KG1 (cell line): ENCODE measurements around the gene COX17.

Source experiments
- DNase-seq: peaks from one replicate; lab custom pipeline; 2025; lab: John Stamatoyannopoulos, UW

The COX17 gene

DNA sequence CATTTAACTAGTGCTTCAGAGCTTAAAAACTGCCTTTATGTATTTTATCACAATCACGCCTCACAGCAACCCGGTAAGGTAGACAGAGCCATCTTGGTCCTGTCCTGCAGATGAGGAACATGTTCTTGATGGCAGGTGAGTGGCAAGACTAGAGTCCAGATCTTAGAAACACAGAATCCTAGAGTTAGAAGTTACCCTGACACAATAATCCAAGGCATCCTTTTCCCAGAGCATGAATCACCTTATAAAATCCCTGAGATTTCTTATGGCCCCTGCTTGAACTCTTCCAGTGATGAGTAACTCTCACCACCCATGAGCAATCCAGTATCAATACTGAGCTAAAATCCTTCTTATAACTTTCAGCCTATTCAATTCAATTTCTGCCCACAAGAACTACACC is 33.7 kb downstream of the COX17 start:
- DNase-seq: no peak

DNA sequence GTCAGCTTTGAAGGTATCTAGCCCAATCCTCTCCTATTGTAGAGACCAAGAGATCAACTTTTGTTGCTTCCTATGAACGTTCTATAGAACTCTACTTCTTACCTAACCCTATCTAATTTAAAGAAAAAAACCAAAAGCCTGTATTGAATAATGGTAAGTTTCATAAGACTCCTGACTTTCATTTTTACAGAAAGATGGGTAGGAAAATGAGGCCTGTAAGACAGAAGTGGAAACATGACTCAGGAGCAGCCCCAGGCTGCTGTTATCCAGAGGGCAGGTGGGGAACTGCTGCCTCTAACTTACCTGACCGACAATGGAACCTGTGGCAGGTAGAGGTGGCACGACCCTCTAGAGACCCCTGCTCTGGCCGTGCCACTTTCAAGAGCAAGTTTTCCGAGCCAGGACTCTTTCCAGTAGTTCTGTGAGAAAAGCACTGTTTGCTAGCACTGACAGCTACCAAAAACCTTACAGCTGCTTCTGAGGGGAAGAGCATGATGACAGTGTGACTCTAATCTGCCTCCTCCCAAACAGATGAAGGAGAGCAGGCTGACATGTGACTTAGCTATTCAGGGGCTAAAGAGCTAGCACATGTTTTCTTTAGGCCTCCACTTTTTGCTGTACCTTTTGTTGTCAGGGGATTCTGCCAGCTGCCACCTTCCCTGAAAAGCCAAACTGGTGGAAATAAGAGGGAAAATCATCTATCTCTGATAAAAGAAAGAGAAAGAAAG is 34.3 kb downstream of the COX17 start:
- DNase-seq: no peak

DNA sequence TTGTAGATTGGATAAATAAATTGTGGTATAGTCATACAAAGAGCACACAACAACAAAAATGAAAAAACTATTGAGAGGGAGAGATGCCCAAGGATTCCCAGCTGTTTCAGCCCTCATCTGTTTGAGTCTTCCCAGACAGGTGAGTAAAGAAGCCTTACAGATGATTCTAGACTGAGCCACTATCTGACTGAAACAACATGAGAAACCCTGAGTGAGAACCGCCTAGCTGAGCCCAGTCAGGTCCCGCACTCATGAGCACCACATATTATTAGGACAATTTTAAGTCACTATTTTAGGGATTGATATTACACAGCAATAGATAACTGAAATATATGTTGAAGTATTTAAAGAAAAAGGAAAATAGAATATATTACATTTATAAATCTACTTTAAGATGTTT is 35.8 kb downstream of the COX17 start:
- no peak for DNase-seq

DNA sequence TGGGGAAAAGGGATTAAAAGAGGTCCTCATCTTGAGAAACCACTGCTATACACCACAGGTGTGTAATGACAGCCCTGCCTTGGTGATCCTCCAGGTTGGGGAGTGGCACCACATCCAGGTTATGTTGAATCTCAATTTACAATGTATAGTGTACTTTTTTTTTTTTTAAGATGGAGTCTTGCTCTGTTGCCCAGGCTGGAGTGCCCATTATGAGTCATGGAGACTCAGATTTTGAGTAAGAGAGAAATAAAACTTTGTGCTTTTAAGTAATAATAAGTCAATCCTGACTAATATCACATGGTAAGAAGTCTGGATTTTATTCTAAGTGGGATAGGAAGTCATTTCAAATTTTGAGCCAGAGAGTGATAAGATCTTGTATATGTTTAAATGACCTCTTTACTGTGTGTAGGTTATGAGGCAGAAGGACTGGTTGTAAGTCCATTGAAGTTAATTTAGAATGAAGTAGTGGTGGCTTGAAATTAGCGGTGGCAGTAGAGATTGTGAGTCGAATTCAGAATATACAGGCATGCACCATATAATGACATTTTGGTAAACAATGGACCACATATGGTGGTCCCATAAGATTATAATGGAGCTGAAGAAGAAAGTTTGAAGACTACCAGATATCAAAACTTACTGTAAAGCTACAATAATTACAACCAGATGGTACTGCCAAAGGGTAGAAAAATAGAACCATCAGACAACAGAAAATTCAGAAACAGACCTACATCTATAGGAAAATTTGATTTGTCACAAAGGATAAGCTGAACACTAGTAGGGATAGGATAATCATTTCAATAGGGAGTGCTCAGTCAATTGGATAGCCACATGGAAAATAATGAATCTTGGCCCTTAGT is 37.5 kb downstream of the COX17 start:
- DNase-seq: no peak

DNA sequence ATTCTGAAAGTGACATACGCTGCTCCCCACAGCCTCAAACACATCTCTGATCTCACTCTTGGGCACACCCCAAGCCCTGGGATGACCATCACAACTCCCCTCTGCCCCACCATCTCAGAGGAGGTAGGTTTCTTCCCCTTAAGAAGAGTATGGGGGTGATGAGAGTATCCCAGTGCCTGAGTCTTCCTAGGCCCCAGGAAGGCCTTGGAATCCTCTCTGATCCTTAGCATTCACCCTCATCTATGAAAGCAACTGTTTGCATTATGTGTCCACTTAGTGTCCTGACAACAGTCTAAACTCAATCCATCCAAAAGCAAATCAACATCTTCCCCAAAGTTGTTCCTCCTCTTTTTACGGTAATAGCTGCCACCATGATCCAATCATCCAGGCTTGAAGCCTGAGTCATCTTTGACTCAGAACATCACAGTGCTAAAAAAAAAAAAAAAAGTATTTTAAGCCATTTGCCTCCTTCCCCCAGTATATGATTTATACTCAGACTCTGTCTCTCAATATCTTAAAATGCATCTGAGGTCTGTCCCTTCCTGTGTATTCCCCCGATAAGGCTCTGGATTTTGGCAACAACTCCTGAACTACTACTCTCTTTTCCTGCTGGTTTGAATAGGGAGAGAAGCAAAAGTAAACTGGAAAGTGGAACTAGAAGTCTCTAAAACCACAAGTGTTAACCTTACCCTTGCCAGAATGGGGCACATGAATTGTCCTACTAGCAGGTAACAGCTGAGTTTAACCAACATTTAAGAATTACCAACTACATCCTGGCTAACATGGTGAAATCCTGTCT is 39.3 kb downstream of the COX17 start:
- no peak for DNase-seq

DNA sequence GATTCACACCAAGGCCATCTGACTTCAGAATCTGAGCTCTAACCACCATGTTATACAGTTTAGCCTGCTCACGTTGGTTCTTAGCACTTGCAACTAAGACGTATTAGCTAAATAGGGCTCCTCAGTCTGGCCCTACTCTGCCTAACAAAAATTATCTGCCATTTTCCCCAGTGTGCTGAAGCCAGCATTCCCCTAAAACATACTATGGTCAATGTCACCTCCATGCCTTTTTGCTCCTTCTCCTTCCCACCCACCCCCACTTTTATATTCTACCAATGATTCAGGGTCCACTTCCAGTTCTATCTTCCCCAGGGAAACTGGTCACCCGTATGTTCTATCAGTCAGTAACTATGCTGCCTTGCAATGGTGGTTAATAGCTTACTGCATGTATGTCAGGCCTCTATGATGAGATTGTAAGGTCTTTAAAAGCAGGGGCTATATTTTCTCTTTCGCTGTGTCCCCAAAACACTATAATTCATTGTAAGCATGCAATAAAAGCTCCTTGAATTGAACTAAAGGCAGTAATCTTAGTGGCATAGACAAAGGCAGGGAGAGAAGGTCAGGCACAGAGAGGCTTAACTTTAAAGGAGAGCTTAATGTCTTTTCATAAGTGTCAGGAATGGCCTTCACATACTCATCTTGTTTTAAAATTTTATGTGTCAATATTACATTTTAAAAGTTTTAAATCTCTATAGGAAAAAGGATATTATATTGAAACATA is 40.2 kb downstream of the COX17 start:
- no peak for DNase-seq

DNA sequence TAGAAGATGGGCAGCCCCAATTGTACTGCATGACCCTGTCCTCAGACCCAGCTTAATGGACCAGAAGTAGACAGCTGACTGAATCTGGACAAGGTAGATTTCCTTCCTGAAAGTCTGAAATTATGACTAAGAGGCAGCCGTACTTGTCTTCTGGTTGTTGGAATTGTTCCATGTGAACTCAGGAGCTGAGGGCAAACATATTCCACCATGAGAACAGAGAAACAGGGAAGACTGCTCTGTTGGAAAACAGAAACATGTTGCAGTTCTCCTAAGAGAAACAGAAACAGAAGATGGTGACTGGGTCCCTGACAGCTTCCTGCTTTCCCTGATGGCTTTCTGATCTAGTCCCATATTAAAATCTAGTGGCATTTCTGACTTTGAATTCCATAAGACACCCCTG is 41.0 kb downstream of the COX17 start:
- no peak for DNase-seq

DNA sequence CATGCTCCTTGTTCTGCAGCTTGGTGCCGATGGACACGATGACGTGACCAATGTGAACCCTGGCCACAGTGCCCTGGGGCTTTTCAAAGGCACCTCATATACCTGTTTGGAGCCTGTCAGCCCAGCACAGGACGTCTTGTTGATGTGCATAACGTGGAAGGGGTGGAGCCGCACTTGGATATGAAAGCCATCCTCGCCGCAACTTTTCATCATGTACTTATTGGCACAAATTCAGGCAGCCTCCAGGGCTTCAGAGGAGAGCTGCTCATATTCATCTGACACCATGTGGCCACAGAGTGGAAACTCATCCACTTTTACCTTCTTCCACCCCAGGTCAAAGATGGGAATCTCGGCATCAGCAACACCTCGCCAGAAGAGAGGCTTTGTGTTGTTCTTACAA is 41.5 kb downstream of the COX17 start:
- no peak for DNase-seq

DNA sequence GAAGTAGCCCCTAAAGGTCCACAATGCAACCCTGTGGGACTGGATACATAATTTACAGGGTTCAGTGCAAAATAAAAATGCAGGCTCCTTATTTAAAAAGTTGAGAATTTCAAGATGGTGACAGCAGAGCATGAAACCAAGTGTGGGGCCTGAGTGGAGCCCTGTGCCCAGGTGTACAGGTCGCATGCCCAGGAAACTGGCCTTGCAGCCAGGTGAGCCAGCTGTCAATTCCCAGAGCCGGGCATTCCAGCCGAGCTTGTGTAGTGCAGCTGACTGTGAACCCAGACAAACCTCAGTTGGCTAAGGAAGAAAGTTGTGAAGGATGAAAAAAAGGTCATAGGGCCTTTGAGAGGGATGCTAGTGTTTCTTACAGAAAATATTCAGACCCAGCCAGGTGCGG is 44.4 kb downstream of the COX17 start:
- DNase-seq: no peak

DNA sequence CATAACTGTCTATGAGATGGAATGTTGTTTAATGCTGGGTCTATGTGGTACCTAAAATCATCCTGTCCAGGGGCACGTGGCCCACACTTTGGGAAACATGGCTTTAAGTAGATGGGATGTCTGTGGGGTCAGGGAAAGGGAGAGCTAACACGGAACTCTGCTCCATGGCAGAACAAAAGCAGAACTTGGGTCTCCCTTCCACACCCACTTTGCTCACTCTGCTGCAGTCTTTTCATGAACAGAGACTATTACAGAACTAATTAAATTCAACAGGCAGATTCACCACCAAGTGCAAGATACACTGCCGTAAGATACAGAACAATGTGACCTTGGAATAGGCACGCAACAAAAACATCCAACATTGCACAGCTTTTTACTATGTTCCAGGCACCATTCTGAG is 45.0 kb downstream of the COX17 start:
- DNase-seq: no peak

DNA sequence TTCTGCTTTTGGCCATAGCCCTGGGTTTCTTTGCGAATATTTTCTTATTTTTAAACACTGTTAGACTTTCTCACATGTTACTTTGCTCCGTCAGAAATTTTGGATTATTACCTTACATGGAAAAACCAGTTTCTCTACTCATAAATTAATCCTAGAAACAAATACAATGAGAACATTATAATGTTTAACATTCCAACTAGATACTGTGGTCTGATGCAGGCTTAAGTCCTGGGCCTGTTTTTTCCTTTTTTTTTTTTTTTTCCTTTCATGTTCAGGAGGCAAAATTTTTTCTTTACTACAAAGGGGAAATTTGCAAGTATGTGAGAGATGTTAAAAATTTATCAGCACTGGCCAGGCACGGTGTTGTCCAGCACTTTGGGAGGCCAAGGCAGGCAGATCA is 45.7 kb downstream of the COX17 start:
- no peak for DNase-seq

DNA sequence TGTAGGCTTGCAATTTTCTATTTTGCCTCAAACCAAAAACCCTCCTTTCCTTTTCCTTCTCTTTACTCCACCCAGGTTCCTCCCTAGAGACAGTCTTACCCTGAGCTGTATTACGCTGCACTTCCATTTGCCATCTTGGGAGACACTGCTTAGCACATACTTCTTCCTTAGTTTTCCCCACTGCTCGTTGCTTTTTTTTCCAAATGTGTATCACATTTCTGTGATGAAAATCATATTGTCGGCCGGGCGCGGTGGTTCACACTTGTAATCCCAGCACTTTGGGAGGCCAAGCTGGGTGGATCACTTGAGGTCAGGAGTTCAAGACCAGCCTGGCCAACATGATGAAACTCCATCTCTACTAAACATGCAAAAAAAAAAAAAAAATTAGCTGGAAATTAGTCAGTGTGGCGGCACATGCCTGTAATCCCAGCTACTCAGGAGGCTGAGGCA is 46.3 kb downstream of the COX17 start:
- no peak for DNase-seq

DNA sequence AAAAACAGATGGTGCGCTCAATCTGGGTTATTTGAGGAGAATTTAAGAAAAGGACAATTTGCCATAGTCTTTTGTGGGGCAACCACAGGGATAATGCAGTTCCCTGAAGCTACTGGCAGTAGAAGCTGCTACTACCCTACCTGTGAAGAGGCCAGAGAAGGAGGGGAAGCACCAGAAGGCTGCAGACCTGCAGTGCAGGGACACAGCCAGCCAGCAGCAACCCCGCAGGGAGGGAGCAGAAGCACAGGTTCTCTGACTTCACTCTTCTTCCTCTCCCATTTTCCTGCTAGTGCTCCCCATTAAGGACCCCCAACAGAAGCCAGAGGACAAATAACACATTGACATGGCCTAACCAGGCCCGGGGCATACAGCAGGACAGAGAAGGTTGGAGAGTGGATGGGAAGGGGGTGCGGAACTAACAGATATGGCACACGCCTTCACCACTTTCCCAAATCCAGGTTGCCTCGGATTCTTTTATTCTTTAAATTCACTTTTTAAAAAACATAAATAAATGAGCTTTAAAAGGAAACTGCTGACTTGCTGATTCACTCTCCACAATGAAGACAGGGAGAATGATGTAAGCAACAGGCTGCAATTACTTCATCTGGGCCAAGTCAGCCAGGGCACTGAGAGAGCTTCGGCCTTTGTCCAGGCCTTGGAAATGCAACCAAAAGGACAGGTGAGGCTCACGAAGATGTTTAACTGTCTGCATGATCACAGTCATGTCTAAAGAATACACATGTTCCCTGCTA is 46.9 kb downstream of the COX17 start:
- no peak for DNase-seq

DNA sequence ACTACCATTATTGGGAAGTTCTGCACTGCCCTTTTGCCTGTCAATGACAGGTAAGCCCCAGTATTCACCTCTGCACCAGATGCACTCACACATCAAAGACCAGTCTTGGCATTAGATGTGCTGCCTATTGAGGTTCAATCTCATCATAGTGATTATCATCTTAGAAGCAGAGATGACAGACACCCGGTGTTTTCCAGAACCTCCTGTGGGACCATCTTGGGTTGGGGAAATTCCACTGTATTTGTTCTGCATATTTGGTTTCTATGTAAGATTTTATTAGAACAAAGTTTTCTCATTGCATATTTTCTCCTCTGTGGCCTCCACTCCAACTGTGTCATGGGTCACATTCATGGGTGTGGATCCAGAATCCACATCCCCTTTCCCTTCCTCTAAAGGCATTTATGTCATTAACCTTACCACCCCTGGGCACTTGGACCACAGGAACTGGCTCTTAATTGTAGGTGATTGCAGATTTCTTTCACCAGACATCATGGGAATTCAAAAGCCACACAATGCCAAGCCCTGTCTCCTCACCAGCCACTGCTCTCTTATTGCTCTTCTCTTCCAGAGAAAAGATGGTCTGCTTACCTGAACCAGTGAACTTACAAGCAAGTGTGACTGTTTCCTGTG is 48.3 kb downstream of the COX17 start:
- no peak for DNase-seq

DNA sequence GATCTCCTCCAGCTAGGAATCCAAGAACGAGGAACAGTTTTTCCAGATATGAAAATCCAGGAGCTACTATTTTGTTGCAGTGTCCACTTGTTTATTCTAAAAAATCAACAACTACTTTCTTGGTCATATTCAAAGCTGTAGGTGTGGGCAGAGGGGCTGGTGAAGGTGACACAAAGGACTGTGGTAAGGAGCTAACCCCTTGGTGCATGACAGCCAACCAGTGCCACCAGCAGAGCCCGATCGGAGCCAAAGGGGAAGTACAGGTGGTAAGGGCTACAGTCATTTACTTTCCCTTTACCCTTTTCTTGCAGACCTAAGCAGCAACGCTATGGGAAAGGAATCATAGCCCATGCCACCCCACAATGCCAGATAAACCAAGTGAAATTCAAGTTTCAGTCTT is 48.8 kb downstream of the COX17 start:
- no peak for DNase-seq

DNA sequence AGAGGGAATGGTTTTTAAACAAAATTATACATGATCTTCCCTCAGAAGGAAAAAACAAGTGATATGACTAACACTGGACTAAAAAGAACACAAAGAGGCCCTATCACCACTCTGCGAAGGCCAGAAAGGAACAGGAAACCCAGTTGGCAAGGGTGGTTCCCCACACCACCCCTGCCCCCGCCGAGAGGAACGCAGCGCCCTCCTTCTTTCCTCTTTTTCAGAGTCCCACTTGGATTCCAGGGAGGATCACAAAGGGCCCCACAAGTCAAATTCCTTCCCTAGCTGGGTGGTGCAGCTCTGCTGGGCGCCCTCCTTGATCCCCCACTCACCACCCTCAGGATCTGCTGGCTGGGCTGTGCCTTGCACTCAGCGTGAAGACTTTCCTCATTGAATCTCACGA is 49.7 kb downstream of the COX17 start:
- DNase-seq: no peak

DNA sequence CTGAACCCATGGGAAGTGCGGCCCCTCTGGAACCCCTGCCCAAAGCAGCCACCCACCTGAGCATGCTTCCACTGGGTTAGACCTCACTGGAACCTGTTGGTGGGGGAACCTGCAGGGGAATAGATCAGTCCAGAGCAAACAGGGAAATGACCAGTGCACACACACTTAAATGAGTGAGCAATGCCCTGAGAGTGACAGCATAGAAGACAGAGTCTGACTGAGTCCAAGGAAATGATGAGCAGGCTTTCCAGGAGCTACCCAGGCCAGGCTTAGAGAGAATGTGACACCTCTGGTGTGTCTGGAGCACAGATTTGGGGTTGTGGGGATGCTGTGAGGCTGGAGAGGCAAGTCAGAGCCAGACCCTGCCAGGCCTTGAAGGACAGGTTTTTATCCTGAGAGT is 51.0 kb downstream of the COX17 start:
- DNase-seq: no peak

DNA sequence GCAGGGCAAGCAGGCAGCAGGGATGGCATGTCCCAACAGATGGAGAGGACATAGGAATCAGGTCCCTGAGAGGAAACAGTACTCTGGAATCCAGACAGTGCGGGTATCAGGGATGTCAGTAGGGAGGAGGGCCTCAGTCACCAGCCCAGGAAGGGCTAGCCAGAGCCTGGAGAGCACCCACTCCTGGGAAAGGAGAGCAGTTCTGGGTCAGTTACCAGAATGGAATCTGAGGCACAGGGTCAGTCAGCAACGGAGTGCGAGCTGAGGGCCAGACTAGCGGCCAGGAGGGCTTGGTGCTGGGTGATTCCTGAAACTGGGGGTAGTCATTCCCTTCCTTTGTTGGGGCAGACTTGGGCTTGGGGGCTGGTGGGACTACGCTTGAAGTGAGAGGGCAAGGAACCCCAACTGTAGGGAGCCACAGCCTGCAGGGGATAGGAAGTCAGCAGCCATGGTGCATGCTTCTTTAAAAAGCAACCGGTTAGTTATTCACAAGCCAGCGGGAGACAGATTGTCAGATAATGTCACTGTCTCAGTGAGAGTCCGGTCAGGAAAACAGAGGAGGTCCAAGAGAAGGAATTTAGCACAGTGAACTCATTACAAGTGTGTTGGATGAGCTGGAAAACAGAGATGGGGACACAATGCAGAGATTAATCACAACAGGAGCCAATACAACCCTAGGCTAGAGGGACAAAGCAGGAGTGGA is 51.6 kb downstream of the COX17 start:
- no peak for DNase-seq

DNA sequence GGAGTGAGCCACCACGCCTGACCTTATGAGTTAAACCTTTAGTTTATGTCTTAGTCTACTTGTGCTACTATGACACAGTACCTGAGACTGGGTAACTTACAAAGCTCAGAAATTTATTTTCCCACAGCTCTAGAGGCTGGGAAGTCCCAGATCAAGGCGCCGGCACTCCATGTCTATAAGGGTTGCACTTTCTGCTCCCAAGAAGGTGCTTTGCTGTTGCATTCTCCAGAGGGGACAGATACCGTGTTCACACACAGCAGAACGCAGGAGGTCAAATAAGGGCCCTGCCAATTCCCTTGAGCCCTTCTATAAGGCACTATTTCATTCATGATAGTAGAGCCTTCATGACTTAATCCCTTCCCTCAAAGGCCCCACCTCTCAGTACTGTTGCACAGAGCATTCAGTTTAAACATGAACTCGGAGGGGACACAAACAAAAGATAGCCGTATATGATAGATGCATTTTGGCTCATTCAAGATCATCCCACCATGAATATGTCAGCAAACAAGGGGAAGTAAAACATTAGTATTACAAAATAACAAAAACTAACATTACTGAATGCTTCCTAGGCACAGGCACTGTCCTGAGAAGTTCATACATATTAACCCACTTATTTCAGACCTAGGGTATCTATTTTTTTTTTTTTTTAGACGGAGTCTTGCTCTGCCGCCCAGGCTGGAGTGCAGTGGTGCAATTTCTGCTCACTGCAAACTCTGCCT is 53.0 kb downstream of the COX17 start:
- DNase-seq: no peak

DNA sequence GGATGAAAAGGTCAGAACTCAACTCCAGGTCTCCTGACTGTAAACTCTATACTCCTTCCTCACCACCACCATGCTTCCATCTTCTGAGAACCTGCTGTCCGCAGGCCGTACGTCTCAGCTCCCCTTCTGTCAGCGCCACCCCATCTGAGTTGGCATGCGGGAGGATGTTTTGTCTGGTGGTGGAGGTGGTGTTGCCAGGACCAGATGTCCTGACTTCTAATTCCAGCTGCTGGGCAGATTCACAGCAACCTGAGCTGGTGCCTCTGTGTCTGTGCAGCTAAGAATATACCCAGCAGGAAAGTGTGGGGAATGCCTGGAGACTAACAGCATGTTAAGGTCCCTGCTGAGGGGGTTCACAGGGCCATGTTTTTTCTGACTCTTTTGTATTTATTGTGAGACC is 56.3 kb downstream of the COX17 start:
- DNase-seq: no peak
